WERI-Rb-1 (cell line): ENCODE data around the gene AGRN.
"Not testable (repeated sequence)": the region's sequence is repeated elsewhere in the genome, so short reads cannot be mapped to it uniquely, and the experiment has no call there.

Experiments used
- DNase-seq: peaks from one replicate; pipeline ENCODE4 v3.0.0-alpha.2; 2020
- H3K27ac ChIP-seq: fragments of 250-450 bp; sonication (Bioruptor Pico); 2 replicates; pipeline ENCODE4 v1.5.1; 2020; ENCODE audit warnings: mild to moderate bottlenecking, moderate library complexity
- H3K27me3 ChIP-seq: fragments of 250-450 bp; sonication (Bioruptor Pico); 2 replicates; pipeline ENCODE4 v1.5.1; 2021; ENCODE audit warnings: mild to moderate bottlenecking, low read depth, moderate library complexity; ENCODE audit not compliant: insufficient read depth, severe bottlenecking
- H3K36me3 ChIP-seq: fragments of 250-450 bp; sonication (Bioruptor Pico); 2 replicates; pipeline ENCODE4 v1.5.1; 2020; ENCODE audit warnings: mild to moderate bottlenecking, moderate library complexity
- H3K4me3 ChIP-seq: 2 replicates; pipeline ENCODE4 v1.5.1; 2011; ENCODE audit warnings: low read depth, mild to moderate bottlenecking, control low read depth, low read length
- H3K9me3 ChIP-seq: fragments of 250-450 bp; sonication (Bioruptor Pico); 2 replicates; pipeline ENCODE4 v1.5.1; 2021; ENCODE audit warnings: mild to moderate bottlenecking, moderate library complexity; ENCODE audit not compliant: severe bottlenecking
- TF ChIP-seq, protein P1 (sequence below): IDR thresholded peaks from 2 replicates; pipeline ENCODE4 v1.5.1; 2011; ENCODE audit warnings: low read depth, mild to moderate bottlenecking, control low read depth, inconsistent platforms, low read length

AGRN gene

DNA sequence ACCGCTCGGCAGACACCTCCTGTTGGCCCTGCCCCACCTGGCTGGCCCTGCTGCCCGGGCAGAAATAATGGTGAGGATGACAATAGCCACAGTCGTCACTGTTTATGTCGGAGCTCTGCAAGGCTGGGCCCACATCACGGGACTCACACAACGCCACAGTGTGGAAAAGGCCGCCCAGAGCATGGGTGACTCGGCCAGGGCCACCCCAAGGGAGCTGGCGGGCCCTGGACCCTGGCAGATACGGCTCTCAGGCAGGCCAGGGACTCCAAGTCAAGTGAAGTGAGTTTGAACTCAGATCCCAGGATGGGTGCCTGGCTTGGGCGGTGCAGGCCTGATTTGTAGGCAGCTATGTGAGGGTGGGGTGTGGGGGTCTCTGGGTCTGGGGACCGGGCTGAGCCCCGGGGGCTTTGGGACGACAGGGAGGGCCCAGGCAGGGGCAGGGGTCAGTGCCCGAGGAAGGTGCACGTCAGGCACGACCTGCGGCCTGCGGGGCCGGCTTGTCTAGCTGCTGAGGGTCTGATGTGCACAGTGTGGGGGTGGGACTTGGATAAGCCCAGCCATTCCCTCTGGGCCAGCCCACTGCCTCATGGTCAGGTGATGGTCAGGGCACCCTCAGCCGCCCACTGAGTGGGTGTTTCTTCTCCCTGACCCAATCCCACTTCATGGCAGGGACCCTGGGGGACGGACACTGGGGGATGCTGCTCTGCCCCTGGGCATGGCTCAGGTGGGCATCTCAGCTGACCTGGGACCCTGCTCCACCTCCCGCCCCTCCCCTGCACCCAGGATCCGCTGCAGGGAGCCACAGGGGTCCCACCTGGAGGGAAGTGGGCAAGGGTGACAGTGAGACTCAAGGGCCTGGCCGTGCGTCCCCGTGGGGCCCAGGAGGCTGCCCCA lies 53.2 kb downstream of the AGRN start:
- no peaks in the 10 kb centered on the region for H3K36me3 ChIP-seq
- no peak overlapping the region for H3K4me3 ChIP-seq
- TF ChIP-seq, protein P1, sequence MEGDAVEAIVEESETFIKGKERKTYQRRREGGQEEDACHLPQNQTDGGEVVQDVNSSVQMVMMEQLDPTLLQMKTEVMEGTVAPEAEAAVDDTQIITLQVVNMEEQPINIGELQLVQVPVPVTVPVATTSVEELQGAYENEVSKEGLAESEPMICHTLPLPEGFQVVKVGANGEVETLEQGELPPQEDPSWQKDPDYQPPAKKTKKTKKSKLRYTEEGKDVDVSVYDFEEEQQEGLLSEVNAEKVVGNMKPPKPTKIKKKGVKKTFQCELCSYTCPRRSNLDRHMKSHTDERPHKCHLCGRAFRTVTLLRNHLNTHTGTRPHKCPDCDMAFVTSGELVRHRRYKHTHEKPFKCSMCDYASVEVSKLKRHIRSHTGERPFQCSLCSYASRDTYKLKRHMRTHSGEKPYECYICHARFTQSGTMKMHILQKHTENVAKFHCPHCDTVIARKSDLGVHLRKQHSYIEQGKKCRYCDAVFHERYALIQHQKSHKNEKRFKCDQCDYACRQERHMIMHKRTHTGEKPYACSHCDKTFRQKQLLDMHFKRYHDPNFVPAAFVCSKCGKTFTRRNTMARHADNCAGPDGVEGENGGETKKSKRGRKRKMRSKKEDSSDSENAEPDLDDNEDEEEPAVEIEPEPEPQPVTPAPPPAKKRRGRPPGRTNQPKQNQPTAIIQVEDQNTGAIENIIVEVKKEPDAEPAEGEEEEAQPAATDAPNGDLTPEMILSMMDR = no peak
- no peaks in the 10 kb centered on the region for H3K9me3 ChIP-seq
- peaks cover 7% of the 10 kb centered on the region for H3K27me3 ChIP-seq
- DNase-seq = no peak
- H3K27ac ChIP-seq = no peak overlapping the region

DNA sequence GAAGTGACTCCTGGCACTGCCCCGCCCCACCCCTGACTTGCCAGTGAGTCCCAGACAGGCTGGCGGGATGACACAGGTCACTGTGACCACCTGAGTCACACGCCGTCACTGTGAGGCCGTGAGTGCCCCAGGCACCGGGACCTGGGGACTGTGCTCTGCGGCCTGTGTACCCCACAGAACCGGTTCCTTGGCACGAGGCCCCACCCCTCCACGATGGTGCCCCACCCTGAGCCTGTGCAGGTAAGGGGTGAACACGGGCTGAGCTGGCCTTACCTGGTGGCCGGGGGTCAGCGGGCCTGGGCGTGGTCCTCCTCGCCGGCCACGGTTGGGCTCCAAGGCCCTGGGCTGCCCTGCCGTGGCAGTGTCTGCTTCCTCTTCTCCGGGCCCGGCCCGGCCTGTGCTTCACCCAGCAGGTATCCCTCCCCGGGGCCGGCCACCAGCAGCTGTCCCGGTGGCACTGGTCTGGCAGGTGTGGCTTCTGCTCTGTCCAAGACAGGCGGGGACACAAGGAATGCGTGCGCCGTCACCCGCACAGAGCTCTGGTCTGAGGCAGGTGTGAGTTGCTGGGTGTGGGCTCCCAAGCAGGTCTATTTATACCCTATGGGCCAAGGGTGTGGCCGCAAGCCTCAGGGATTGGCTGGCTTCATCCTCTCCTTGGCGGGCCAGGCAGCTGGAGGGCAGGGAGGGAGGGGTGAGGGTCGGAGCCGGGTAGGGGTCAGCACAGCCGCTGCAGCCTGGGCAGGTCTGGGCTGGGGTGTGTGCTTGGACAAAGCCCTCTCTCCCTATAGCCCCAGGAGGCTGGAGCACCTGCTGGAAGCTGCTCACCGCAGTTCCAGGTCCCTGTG lies 54.0 kb downstream of the AGRN start, which contains the start of gene RNF223:
Gene RNF223 (minus strand): TSS at position 564 of the 845 bp plus-strand sequence. CDS start 1,740 bp downstream, outside the sequence.
- no peak within 1 kb of the TSS for H3K4me3 ChIP-seq
- no peaks in the 10 kb centered on the region for H3K36me3 ChIP-seq
- peaks cover 7% of the 10 kb centered on the region for H3K27me3 ChIP-seq
- no peaks in the 10 kb centered on the region for H3K9me3 ChIP-seq
- no peak within 1 kb of the TSS for H3K27ac ChIP-seq
- TF ChIP-seq, protein P1 = no peak
- no peak for DNase-seq

DNA sequence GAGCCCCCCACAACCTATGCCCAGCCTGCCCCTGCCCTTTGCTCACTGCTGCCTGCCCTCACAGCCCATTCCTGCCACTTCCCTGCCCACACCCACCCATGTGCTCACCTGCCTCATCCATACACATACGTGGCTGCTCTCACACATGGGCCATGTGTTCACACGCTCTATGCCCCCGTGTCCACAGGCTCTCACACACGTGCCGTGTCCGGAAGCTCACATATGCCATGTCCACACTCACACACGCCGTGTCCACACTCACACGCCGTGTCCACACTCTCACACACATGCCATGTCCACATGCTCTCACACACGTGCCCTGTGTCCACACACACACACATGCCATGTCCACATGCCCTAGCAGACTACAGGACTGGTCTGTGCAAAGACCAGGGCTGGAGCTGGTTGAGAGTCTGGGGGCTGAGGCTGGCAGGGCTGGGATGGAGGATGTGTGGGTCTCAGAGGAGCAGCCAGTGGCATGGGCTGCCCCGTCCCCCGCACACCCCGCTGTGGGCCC lies 54.8 kb downstream of the AGRN start:
- TF ChIP-seq, protein P1 = no peak
- peaks cover 7% of the 10 kb centered on the region for H3K27me3 ChIP-seq
- H3K4me3 ChIP-seq = no peak overlapping the region
- no peak overlapping the region for H3K27ac ChIP-seq
- H3K9me3 ChIP-seq = no peaks in the 10 kb centered on the region
- DNase-seq = no peak
- H3K36me3 ChIP-seq = no peaks in the 10 kb centered on the region

GRCh38 chr1:1075148-1075935 lies 55.4 kb downstream of the AGRN start:
- TF ChIP-seq, protein P1 = no peak
- no peak overlapping the region for H3K4me3 ChIP-seq

GRCh38 chr1:1077396-1077795 lies 57.5 kb downstream of the AGRN start:
- H3K9me3 ChIP-seq, H3K4me3 ChIP-seq, H3K27me3 ChIP-seq, H3K27ac ChIP-seq, H3K36me3 ChIP-seq, DNase-seq: not testable (repeated sequence)

More at GRCh38 chr1:1075148-1075935, 55.4 kb downstream of the AGRN start:
- Histone ChIP-seq H3K27me3 (peaks cover 7% of the 10 kb centered on the region), H3K9me3 (no peaks in the 10 kb centered on the region), H3K36me3 (no peaks in the 10 kb centered on the region), H3K27ac (no peak overlapping the region)
- DNase-seq = no peak
